Right lobe of liver (tissue), 6 donors: ENCODE data around the gene ZDHHC5. TPM values are rescaled to one million over a fixed set of nuclear protein-coding genes. Genes with fewer than 3 reads are reported as not detected.
A peak's percentile ranks its signal among the peaks of the same experiment; 100 is the strongest.

Experiments
- ATAC-seq, 4 donors: fragments of 200-7000 bp; cut with Tn5 transposase; one replicate each; pipeline ENCODE4 v1.9.1; 2020; ENCODE audit warnings: mild to moderate bottlenecking in 4 of 4, moderate library complexity in 4 of 4
- DNase-seq, 3 donors: peaks; one replicate each; pipeline ENCODE4 v3.0.0-alpha.2; 2020
- H3K27ac ChIP-seq, 3 donors: fragments of 200-600 bp; one replicate each; pipeline ENCODE4 v1.8.0; 2022
- H3K27me3 ChIP-seq, 2 donors: fragments of 200-600 bp; one replicate each; pipeline ENCODE4 v1.8.0; 2022
- H3K36me3 ChIP-seq, 4 donors: fragments of 200-600 bp; sonication (generic) in 1 of 4; one replicate each; pipeline versions ENCODE4 v1.5.1 to v1.8.0; 2017 to 2022; ENCODE audit warnings: control low read depth in 1 of 4
- H3K4me1 ChIP-seq, 4 donors: fragments of 200-600 bp; sonication (generic) in 1 of 4; one replicate each; pipeline versions ENCODE4 v1.5.1 to v1.8.0; 2017 to 2022; ENCODE audit warnings: control low read depth in 1 of 4
- H3K4me3 ChIP-seq, 3 donors: fragments of 200-600 bp; one replicate each; pipeline ENCODE4 v1.8.0; 2022
- H3K9me3 ChIP-seq, 4 donors: fragments of 200-600 bp; sonication (generic) in 1 of 4; one replicate each; pipeline versions ENCODE4 v1.5.1 to v1.8.0; 2017 to 2022; ENCODE audit warnings: control low read depth in 1 of 4
- POLR2A ChIP-seq: fragments of 450-650 bp; IDR thresholded peaks from one replicate; pipeline ENCODE4 v1.6.1; 2017; ENCODE audit warnings: antibody characterized with exemption, mild to moderate bottlenecking
- WGBS: methylation state at CpG from one replicate; pipeline ENCODE4 v1.1.6; 2018; ENCODE audit warnings: low coverage, low lambda C conversion rate; ENCODE audit not compliant: insufficient coverage; ENCODE audit errors: missing lambda C conversion rate; 5-methylcytosine and 5-hydroxymethylcytosine counted together
- intact Hi-C, 2 donors: fragments of 100-400 bp; cut with DNase I; formaldehyde crosslinking; loops; one replicate each; pipeline versions ENCODE4 v1.11.2 to v1.14.1; 2022
- total RNA-seq, 6 experiments: library from RNA; depleted of rRNA in 2 of 6; stranded (reverse); fragments of >200 nt in 2 of 6; fragmentation: NEBNext Ultra II Directional in 3 of 6; extraction: Animal tissue kit (Norgen Biotek cat#: 25700) in 3 of 6; gene quantifications; one replicate each; pipeline versions ENCODE4 v1.1.0 to v1.2.4, GENCODE V29; 2016 to 2023
- TF ChIP-seq, protein P1 (sequence below), 4 donors: fragments of 200-600 bp in 3 of 4; fragments of 450-650 bp in 1 of 4; IDR thresholded peaks; one replicate each; pipeline versions ENCODE4 v1.5.1 to v1.8.0; 2016 to 2022; ENCODE audit warnings: antibody characterized with exemption in 4 of 4, mild to moderate bottlenecking in 2 of 4
- donor health status: DM: no; HTN: yes; CAD: no.
- donor health status: DM: no; HTN: no; CAD: no.
- donor health status: DM: no; HTN: no; CAD: no.
- donor health status: DM: no; HTN: yes; CAD: no.
- donor health status: DM: no; HTN: yes; CAD: no.

The ZDHHC5 gene
- total RNA-seq, 6 experiments from 2014 or later = 27.0 to 35.7 (median 33.6) TPM

DNA sequence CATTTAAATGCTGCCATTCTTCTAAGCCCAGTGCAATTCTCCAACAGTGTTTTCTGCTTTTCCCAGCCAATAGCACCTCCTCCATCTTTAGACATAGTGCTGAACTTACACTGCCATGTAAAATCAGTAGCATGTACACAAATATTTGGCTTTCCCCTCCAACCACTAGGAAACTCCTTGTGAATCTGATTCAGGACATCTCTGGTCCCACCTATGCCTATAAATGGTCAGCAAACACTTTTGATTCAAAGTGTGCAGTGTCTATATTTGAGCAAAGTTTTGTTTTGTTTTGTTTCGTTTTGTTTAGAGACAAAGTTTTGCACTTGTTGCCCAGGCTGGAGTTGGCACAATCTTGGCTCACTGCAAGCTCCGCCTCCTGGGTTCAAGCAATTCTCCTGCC, 43.0 kb upstream of the ZDHHC5 start:
- ATAC-seq (peak in 3 of 4 donors; percentile 42 to 61 (median 59)), DNase-seq (no peak)
- intact Hi-C loops = no loop called here
- Histone ChIP-seq H3K36me3 (peaks cover 0 to 27% (median 10%) of the 10 kb centered on the region in 4 donors), H3K4me1 (peaks cover 0 to 3% (median 0%) of the 10 kb centered on the region in 4 donors), H3K27ac (no peak overlapping the region), H3K9me3 (no peaks in the 10 kb centered on the region), H3K27me3 (no peaks in the 10 kb centered on the region), H3K4me3 (no peak overlapping the region)
- TF ChIP-seq, protein P1, sequence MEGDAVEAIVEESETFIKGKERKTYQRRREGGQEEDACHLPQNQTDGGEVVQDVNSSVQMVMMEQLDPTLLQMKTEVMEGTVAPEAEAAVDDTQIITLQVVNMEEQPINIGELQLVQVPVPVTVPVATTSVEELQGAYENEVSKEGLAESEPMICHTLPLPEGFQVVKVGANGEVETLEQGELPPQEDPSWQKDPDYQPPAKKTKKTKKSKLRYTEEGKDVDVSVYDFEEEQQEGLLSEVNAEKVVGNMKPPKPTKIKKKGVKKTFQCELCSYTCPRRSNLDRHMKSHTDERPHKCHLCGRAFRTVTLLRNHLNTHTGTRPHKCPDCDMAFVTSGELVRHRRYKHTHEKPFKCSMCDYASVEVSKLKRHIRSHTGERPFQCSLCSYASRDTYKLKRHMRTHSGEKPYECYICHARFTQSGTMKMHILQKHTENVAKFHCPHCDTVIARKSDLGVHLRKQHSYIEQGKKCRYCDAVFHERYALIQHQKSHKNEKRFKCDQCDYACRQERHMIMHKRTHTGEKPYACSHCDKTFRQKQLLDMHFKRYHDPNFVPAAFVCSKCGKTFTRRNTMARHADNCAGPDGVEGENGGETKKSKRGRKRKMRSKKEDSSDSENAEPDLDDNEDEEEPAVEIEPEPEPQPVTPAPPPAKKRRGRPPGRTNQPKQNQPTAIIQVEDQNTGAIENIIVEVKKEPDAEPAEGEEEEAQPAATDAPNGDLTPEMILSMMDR (IDR thresholded peaks at IDR 0.05) = no peak
- TF ChIP-seq POLR2A = no peak
- WGBS = 44% methylated on average over 1 of the region's 2 CpGs

DNA sequence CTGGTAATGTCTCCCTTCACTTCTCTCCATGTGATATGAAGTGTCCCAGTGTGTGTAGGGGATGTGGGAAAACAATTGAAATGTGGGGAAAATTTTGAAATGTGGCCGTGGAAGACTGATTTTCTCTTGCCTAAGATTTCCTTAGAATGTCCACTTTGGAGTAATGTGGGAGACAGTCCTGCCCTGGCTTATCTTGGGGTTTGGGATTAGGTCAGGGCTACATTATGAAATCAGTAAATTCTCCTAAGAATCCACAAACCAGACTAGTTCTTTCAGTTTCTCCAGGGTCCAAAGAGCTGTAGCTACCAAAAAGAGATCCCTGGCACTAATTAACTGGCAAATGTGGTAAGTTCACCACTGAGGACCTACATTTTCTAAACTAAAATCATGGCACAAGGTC, 41.0 kb upstream of the ZDHHC5 start:
- 77% methylated on average over 1 of the region's 1 CpG for WGBS

DNA sequence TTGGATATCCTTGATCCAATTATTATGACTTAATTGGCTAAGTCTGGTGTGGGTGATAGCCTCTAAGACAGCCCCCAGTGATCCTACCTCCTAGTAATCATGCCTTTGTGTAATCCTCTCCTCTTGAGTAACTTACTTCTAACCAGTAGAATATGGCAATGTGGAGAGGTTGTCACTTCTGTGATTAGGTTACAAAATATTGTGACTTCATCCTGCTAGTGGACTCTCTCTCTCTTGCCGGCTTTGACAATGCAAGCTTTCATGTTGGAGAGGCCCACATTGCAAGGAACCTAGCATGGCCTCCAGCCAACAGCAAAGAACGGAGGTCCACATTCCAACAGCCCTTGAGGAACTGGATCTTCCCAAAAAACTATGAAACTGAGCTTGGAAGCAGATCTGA, 37.7 kb upstream of the ZDHHC5 start:
- Histone ChIP-seq H3K27me3 (no peaks in the 10 kb centered on the region), H3K4me3 (no peak overlapping the region), H3K4me1 (peaks cover 0 to 3% (median 0%) of the 10 kb centered on the region in 4 donors), H3K36me3 (peaks cover 0 to 8% (median 0%) of the 10 kb centered on the region in 4 donors), H3K9me3 (no peaks in the 10 kb centered on the region), H3K27ac (no peak overlapping the region)
- TF ChIP-seq, protein P1 (IDR thresholded peaks at IDR 0.05) = no peak
- no peak for TF ChIP-seq POLR2A
- DNase-seq (no peak), ATAC-seq (no peak)
- intact Hi-C loops = no loop called here
- WGBS = 79% methylated on average over 2 of the region's 2 CpGs

More for the DNA sequence above, 41.0 kb upstream of the ZDHHC5 start:
- no peak overlapping the region for H3K4me3 ChIP-seq
- peaks cover 0 to 15% (median 4%) of the 10 kb centered on the region in 4 donors for H3K36me3 ChIP-seq
- peaks cover 0 to 3% (median 0%) of the 10 kb centered on the region in 4 donors for H3K4me1 ChIP-seq
- no peak for TF ChIP-seq POLR2A
- TF ChIP-seq, protein P1 (IDR thresholded peaks at IDR 0.05) = no peak
- H3K27me3 ChIP-seq = no peaks in the 10 kb centered on the region
- intact Hi-C loops = no loop called here
- H3K27ac ChIP-seq = peak overlapping the region in 1 of 3 donors; percentile 26
- ATAC-seq (peak in 1 of 4 donors; percentile 55), DNase-seq (no peak)
- H3K9me3 ChIP-seq = no peaks in the 10 kb centered on the region

DNA sequence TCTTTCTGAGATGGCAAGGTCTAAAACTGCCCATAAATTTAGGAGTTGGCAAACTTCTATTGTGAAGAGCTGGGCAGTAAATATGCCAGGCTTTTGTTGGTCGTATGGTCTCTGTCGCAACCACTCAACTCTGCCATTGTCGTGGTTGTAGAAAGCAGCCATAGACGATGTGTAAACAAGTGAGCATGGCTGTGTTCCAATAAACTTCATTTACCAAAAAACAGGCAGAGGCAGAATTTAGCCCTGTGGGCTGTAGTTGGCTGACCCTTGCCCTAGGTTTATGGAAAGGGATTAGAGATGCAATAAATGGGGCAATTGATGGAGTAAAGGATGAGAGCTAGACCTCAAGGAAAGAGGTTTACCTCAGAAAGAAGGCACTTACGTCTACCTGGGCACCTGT, 35.8 kb upstream of the ZDHHC5 start:
- Histone ChIP-seq H3K27me3 (no peaks in the 10 kb centered on the region), H3K36me3 (no peaks in the 10 kb centered on the region), H3K27ac (no peak overlapping the region), H3K9me3 (no peaks in the 10 kb centered on the region), H3K4me3 (no peak overlapping the region), H3K4me1 (no peaks in the 10 kb centered on the region)
- intact Hi-C loops = no loop called here
- TF ChIP-seq POLR2A = no peak
- TF ChIP-seq, protein P1 (IDR thresholded peaks at IDR 0.05) = no peak
- WGBS = 52% methylated on average over 5 of the region's 5 CpGs
- ATAC-seq (peak in 1 of 4 donors; percentile 47), DNase-seq (no peak)
